ENCODE data around the gene CDH4. TPM values are rescaled to one million over a fixed set of nuclear protein-coding genes. Genes with fewer than 3 reads are reported as not detected.

CDH4 gene
- total and polyA plus RNA-seq, 2 donors: 0.04 to 0.42 TPM

- no peak for DNase-seq (ENCODE audit: extremely low spot score)
- H3K4me1 ChIP-seq (ENCODE audit: insufficient read depth): no peaks in the 10 kb centered on the region
- 75% methylated on average over 13 of the region's 13 CpGs for WGBS
Observed at GRCh38 chr20:61660559-61660958, 408.5 kb downstream of the CDH4 start.

GRCh38 chr20:61661025-61661424, 409.0 kb downstream of the CDH4 start:
- no peak overlapping the region for H3K4me3 ChIP-seq (ENCODE audit: low read depth, low read length)
- 90% methylated on average over 8 of the region's 8 CpGs for WGBS
- no peak for DNase-seq (ENCODE audit: extremely low spot score)

More at GRCh38 chr20:61660559-61660958, 408.5 kb downstream of the CDH4 start:
- Histone ChIP-seq H3K27ac (ENCODE audit: low read depth) (no peak overlapping the region), H3K4me3 (ENCODE audit: low read depth, low read length) (no peak overlapping the region), H3K36me3 (ENCODE audit: insufficient read depth) (no peaks in the 10 kb centered on the region)

GRCh38 chr20:61661583-61661982, 409.5 kb downstream of the CDH4 start:
- WGBS: 87% methylated on average over 13 of the region's 13 CpGs
- no peak for DNase-seq (ENCODE audit: extremely low spot score)
- no peaks in the 10 kb centered on the region for H3K36me3 ChIP-seq (ENCODE audit: insufficient read depth)
- no peak overlapping the region for H3K27ac ChIP-seq (ENCODE audit: low read depth)
- no peaks in the 10 kb centered on the region for H3K4me1 ChIP-seq (ENCODE audit: insufficient read depth)
- no peak overlapping the region for H3K4me3 ChIP-seq (ENCODE audit: low read depth, low read length)

More at GRCh38 chr20:61661025-61661424, 409.0 kb downstream of the CDH4 start:
- H3K36me3 ChIP-seq (ENCODE audit: insufficient read depth): no peaks in the 10 kb centered on the region
- H3K27ac ChIP-seq (ENCODE audit: low read depth): no peak overlapping the region
- H3K4me1 ChIP-seq (ENCODE audit: insufficient read depth): no peaks in the 10 kb centered on the region

- DNase-seq (ENCODE audit: extremely low spot score): no peak
- H3K4me3 ChIP-seq (ENCODE audit: low read depth, low read length): no peak overlapping the region
- WGBS: 73% methylated on average over 32 of the region's 32 CpGs
- H3K36me3 ChIP-seq (ENCODE audit: insufficient read depth): no peaks in the 10 kb centered on the region
- no peak overlapping the region for H3K27ac ChIP-seq (ENCODE audit: low read depth)
- H3K4me1 ChIP-seq (ENCODE audit: insufficient read depth): no peaks in the 10 kb centered on the region
Observed at GRCh38 chr20:61662226-61662967, 410.3 kb downstream of the CDH4 start.

GRCh38 chr20:61662968-61663331, 410.9 kb downstream of the CDH4 start:
- no peaks in the 10 kb centered on the region for H3K4me1 ChIP-seq (ENCODE audit: insufficient read depth)
- H3K4me3 ChIP-seq (ENCODE audit: low read depth, low read length): no peak overlapping the region
- WGBS: 79% methylated on average over 13 of the region's 13 CpGs
- H3K27ac ChIP-seq (ENCODE audit: low read depth): no peak overlapping the region
- no peaks in the 10 kb centered on the region for H3K36me3 ChIP-seq (ENCODE audit: insufficient read depth)
- no peak for DNase-seq (ENCODE audit: extremely low spot score)

- Histone ChIP-seq H3K36me3 (ENCODE audit: insufficient read depth) (no peaks in the 10 kb centered on the region), H3K27ac (ENCODE audit: low read depth) (no peak overlapping the region), H3K4me1 (ENCODE audit: insufficient read depth) (no peaks in the 10 kb centered on the region), H3K4me3 (ENCODE audit: low read depth, low read length) (no peak overlapping the region)
- 88% methylated on average over 30 of the region's 30 CpGs for WGBS
- no peak for DNase-seq (ENCODE audit: extremely low spot score)
Observed at GRCh38 chr20:61663521-61664425, 411.7 kb downstream of the CDH4 start.

GRCh38 chr20:61664556-61665320, 412.7 kb downstream of the CDH4 start:
- WGBS: 54% methylated on average over 20 of the region's 20 CpGs
- H3K4me1 ChIP-seq (ENCODE audit: insufficient read depth): no peaks in the 10 kb centered on the region
- DNase-seq (ENCODE audit: extremely low spot score): no peak
- H3K4me3 ChIP-seq (ENCODE audit: low read depth, low read length): no peak overlapping the region
- H3K27ac ChIP-seq (ENCODE audit: low read depth): no peak overlapping the region
- no peaks in the 10 kb centered on the region for H3K36me3 ChIP-seq (ENCODE audit: insufficient read depth)

- WGBS: 74% methylated on average over 32 of the region's 32 CpGs
- Histone ChIP-seq H3K27ac (ENCODE audit: low read depth) (no peak overlapping the region), H3K36me3 (ENCODE audit: insufficient read depth) (no peaks in the 10 kb centered on the region), H3K4me1 (ENCODE audit: insufficient read depth) (no peaks in the 10 kb centered on the region), H3K4me3 (ENCODE audit: low read depth, low read length) (no peak overlapping the region)
- DNase-seq (ENCODE audit: extremely low spot score): no peak
Observed at GRCh38 chr20:61665528-61666470, 413.7 kb downstream of the CDH4 start.

GRCh38 chr20:61666471-61666832, 414.4 kb downstream of the CDH4 start:
- H3K4me1 ChIP-seq (ENCODE audit: insufficient read depth): no peaks in the 10 kb centered on the region
- no peak overlapping the region for H3K27ac ChIP-seq (ENCODE audit: low read depth)
- H3K36me3 ChIP-seq (ENCODE audit: insufficient read depth): no peaks in the 10 kb centered on the region
- DNase-seq (ENCODE audit: extremely low spot score): no peak
- H3K4me3 ChIP-seq (ENCODE audit: low read depth, low read length): no peak overlapping the region
- 84% methylated on average over 9 of the region's 9 CpGs for WGBS

- no peak overlapping the region for H3K4me3 ChIP-seq (ENCODE audit: low read depth, low read length)
- H3K27ac ChIP-seq (ENCODE audit: low read depth): no peak overlapping the region
- 83% methylated on average over 20 of the region's 20 CpGs for WGBS
- H3K36me3 ChIP-seq (ENCODE audit: insufficient read depth): no peaks in the 10 kb centered on the region
- no peak for DNase-seq (ENCODE audit: extremely low spot score)
- H3K4me1 ChIP-seq (ENCODE audit: insufficient read depth): no peaks in the 10 kb centered on the region
Observed at GRCh38 chr20:61667056-61667792, 415.2 kb downstream of the CDH4 start.

GRCh38 chr20:61668065-61668650, 416.1 kb downstream of the CDH4 start:
- WGBS: 67% methylated on average over 9 of the region's 9 CpGs
- H3K27ac ChIP-seq (ENCODE audit: low read depth): no peak overlapping the region
- no peaks in the 10 kb centered on the region for H3K36me3 ChIP-seq (ENCODE audit: insufficient read depth)
- no peak overlapping the region for H3K4me3 ChIP-seq (ENCODE audit: low read depth, low read length)
- DNase-seq (ENCODE audit: extremely low spot score): no peak
- H3K4me1 ChIP-seq (ENCODE audit: insufficient read depth): no peaks in the 10 kb centered on the region

Measured in urinary bladder (tissue), 4 donors.